Panc1 (cell line): ENCODE data around the gene IQSEC1. TPM values are rescaled to one million over a fixed set of nuclear protein-coding genes. Genes with fewer than 3 reads are reported as not detected.

ENCODE experiments used
- ATAC-seq: fragments of 200-7000 bp; cut with Tn5 transposase; 2 replicates; pipeline ENCODE4 v1.9.1; 2020; ENCODE audit warnings: mild to moderate bottlenecking, moderate library complexity
- BruUV-seq: library from RNA; stranded (reverse); fragments of 400-500 nt; replicated peaks from 2 replicates; lab custom pipeline; 2021; lab: Mats Ljungman, UMichigan
- CTCF ChIA-PET: fragments of 300-600 bp; sonication (Branson Sonifier 250); formaldehyde crosslinking; loops from one replicate; lab custom pipeline; 2022; ENCODE audit warnings: antibody characterized with exemption; lab: Charles Lee
- POLR2A ChIA-PET: fragments of 300-600 bp; sonication (Branson Sonifier 250); formaldehyde crosslinking; loops from one replicate; lab custom pipeline; 2022; ENCODE audit warnings: antibody characterized with exemption; lab: Charles Lee
- DNase-seq: peaks from one replicate; pipeline ENCODE4 v3.0.0-alpha.2; 2010; ENCODE audit warnings: low read depth, low spot score
- H3K27ac ChIP-seq: 2 replicates; pipeline ENCODE4 v1.5.1; 2011; ENCODE audit warnings: mild to moderate bottlenecking, low read length, inconsistent platforms
- H3K27me3 ChIP-seq: fragments of 200-500 bp; sonication (Bioruptor generic); 2 replicates; pipeline ENCODE4 v1.6.0; 2014; ENCODE audit warnings: low read length, inconsistent platforms; ENCODE audit not compliant: control insufficient read depth, insufficient read depth
- H3K36me3 ChIP-seq: fragments of 200-500 bp; sonication (Bioruptor generic); 2 replicates; pipeline ENCODE4 v1.5.1; 2014; ENCODE audit warnings: inconsistent platforms, mild to moderate bottlenecking, low read length, moderate library complexity; ENCODE audit not compliant: control insufficient read depth, insufficient read depth
- H3K4me1 ChIP-seq: 2 replicates; pipeline ENCODE4 v1.5.1; 2011; ENCODE audit warnings: inconsistent platforms, mild to moderate bottlenecking, low read length, moderate library complexity; ENCODE audit not compliant: control insufficient read depth, insufficient read depth
- H3K4me3 ChIP-seq, 2 experiments: 2 replicates each; pipeline ENCODE4 v1.5.1; 2011 to 2012; ENCODE audit warnings: low read depth in 2 of 2, low read length in 2 of 2, mild to moderate bottlenecking in 2 of 2, inconsistent platforms in 1 of 2, moderate library complexity in 1 of 2
- H3K9me3 ChIP-seq: fragments of 200-500 bp; sonication (Bioruptor generic); 2 replicates; pipeline ENCODE4 v1.5.1; 2014; ENCODE audit warnings: low read depth, mild to moderate bottlenecking, inconsistent platforms, low read length, moderate library complexity; ENCODE audit not compliant: control insufficient read depth, insufficient read depth
- CTCF ChIP-seq: fragments of 450-650 bp; IDR thresholded peaks from 2 replicates; pipeline ENCODE4 v1.5.1; 2017; ENCODE audit warnings: mild to moderate bottlenecking
- POLR2AphosphoS5 ChIP-seq: IDR thresholded peaks from 2 replicates; pipeline ENCODE4 v1.6.1; 2012; ENCODE audit warnings: mild to moderate bottlenecking, low read depth, low read length, moderate library complexity
- REST ChIP-seq, 2 experiments: IDR thresholded peaks; 2 replicates each; pipeline ENCODE4 v1.6.1; 2011 to 2012; ENCODE audit warnings: low read depth in 2 of 2, control low read depth in 1 of 2, low read length in 1 of 2, mild to moderate bottlenecking in 1 of 2, moderate library complexity in 1 of 2; ENCODE audit not compliant: insufficient read depth in 1 of 2
- SIN3A ChIP-seq: IDR thresholded peaks from 2 replicates; pipeline ENCODE4 v1.6.1; 2012; ENCODE audit warnings: low read depth, mild to moderate bottlenecking, low read length, moderate library complexity, borderline replicate concordance; ENCODE audit not compliant: insufficient read depth
- TCF7L2 ChIP-seq: IDR thresholded peaks from 2 replicates; pipeline ENCODE4 v1.6.1; 2011; ENCODE audit warnings: mild to moderate bottlenecking, low read depth, low read length, inconsistent platforms
- in situ Hi-C: cut with HindIII; loops from 2 replicates; pipeline ENCODE4 v1.10.0; 2016; ENCODE audit warnings: low sequenced_read_pairs, low pct_unique_long_range_greater_than_20kb
- intact Hi-C: fragments of 100-400 bp; cut with micrococcal nuclease; formaldehyde crosslinking; loops from one replicate; pipeline ENCODE4 v1.10.0; 2022; ENCODE audit not compliant: unreplicated experiment
- total RNA-seq: library from RNA; stranded (reverse); gene quantifications from one replicate; pipeline ENCODE4 v1.2.1, GENCODE V29; 2021; ENCODE audit not compliant: unreplicated experiment

IQSEC1 gene
- total RNA-seq, 1 experiment from 2014 or later = 28.4 TPM

GRCh38 chr3:13102386-13103345 is 29.4 kb upstream of the IQSEC1 start:
- no peak overlapping the region for H3K4me3 ChIP-seq
- H3K9me3 ChIP-seq = no peaks in the 10 kb centered on the region
- H3K27me3 ChIP-seq = no peaks in the 10 kb centered on the region
- DNase-seq (no peak), ATAC-seq (no peak)
- in situ Hi-C loops = no loop called here
- H3K4me1 ChIP-seq = peaks cover 24% of the 10 kb centered on the region
- TF ChIP-seq POLR2AphosphoS5 = no peak
- TF ChIP-seq REST (IDR thresholded peaks at IDR 0.05; ENCODE audit: insufficient read depth in 1 of 2, low read depth in 2 of 2, low read length in 1 of 2) = no peak
- TF ChIP-seq TCF7L2 = no peak
- TF ChIP-seq CTCF = no peak
- no peak for TF ChIP-seq SIN3A
- CTCF ChIA-PET = interaction anchor here (0.6 kb wide), 2 partner anchors 181 to 1464 kb away, joined by 3 to 6 read pairs; no protein-coding TSS in a partner anchor
- POLR2A ChIA-PET = no interaction called here
- BruUV-seq = no TSS peak
- intact Hi-C loops = no loop called here
- H3K36me3 ChIP-seq = no peaks in the 10 kb centered on the region
- no peak overlapping the region for H3K27ac ChIP-seq

- H3K27ac ChIP-seq = no peak overlapping the region
- BruUV-seq = no TSS peak
- CTCF ChIA-PET = no interaction called here
- no peaks in the 10 kb centered on the region for H3K9me3 ChIP-seq
- H3K27me3 ChIP-seq = no peaks in the 10 kb centered on the region
- ATAC-seq (no peak), DNase-seq (no peak)
- POLR2A ChIA-PET = interaction anchor here (0.6 kb wide), 1 partner anchor 663 kb away, joined by 3 read pairs; no protein-coding TSS in a partner anchor
- intact Hi-C loops = no loop called here
- no peaks in the 10 kb centered on the region for H3K4me1 ChIP-seq
- no peak overlapping the region for H3K4me3 ChIP-seq
- TF ChIP-seq SIN3A (no peak), TCF7L2 (no peak), CTCF (no peak), POLR2AphosphoS5 (no peak), REST (IDR thresholded peaks at IDR 0.05; ENCODE audit: insufficient read depth in 1 of 2, low read depth in 2 of 2, low read length in 1 of 2) (no peak)
- in situ Hi-C loops = no loop called here
- H3K36me3 ChIP-seq = no peaks in the 10 kb centered on the region
Measured at GRCh38 chr3:13099707-13100106, 26.5 kb upstream of the IQSEC1 start.
